Measurements from ENCODE around the gene GLA. TPM values are rescaled to one million over a fixed set of nuclear protein-coding genes. Genes with fewer than 3 reads are reported as not detected.

Gene GLA
- total and polyA plus RNA-seq, 8 donors: 6.4 to 25.6 (median 17.6) TPM; not detected in 1

- Histone ChIP-seq H3K4me1 (peaks cover 0 to 13% (median 3%) of the 10 kb centered on the region in 4 donors), H3K27me3 (no peaks in the 10 kb centered on the region), H3K4me3 (peak overlapping the region; percentile 46 to 60 (median 58)), H3K27ac (peak overlapping the region in 3 of 5 donors; percentile 74 to 84 (median 77)), H3K36me3 (peaks cover 0 to 22% (median 7%) of the 10 kb centered on the region in 4 donors), H3K9me3 (no peaks in the 10 kb centered on the region)
- 17 to 59% (median 30%) methylated on average over 6 of the region's 6 CpGs for WGBS, 5 donors
- DNase-seq: no peak
- no peak for TF ChIP-seq EP300 (IDR thresholded peaks at IDR 0.05)
- no peak for TF ChIP-seq CTCF (IDR thresholded peaks at IDR 0.05)
- TF ChIP-seq POLR2AphosphoS5 (IDR thresholded peaks at IDR 0.05): no peak
- TF ChIP-seq POLR2A (IDR thresholded peaks at IDR 0.05): no peak
- intact Hi-C loops (cut with DNase I; ENCODE audit: low total_unique reads): no loop called here
Measured at GRCh38 chrX:101391831-101392230, 15.9 kb downstream of the GLA start.

DNA sequence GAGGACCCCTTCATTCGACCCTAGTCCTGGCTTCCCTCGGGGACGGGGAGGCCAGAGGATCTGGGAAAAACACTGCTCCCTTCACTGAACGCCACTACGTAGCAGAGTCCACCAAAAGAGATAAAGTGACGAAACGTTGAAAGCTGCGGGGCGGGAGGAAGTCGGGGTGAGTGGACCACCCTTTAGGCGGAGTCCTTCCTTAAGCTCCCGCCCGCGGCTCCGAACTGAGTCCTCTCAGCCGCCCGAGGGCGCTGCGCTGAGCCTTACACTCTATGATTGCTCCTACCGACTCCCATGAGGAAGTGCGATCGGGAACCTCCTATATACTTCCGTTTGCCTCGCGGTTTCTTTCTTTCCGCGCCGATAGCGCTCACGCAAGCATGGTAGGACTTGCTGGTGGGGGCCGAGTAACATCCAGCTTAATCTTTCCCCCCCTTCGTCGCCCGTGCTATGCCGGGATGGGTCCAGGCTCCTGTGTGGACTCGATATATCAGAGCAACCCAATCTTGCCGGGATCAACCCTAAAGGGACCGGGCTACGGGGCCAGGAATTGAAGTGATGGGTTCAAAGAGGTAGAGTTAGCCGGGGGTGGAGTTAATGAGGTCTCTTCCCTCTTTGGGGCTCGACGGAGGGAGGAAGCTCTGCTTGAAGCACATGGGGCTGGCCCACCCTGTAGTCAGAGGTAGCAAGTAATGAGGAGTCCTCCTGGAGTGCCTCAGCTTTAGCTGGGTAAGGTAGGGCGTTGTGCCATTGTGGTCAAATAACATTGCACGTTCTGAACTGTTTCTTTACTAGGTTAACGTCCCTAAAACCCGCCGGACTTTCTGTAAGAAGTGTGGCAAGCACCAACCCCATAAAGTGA is 16.8 kb downstream of the GLA start, which contains the start of gene RPL36A:
TSS of gene RPL36A (plus strand) at position 348 of the 862 bp plus-strand sequence. CDS start at position 381, 33 bp downstream.
- intact Hi-C loops (cut with DNase I; ENCODE audit: low total_unique reads): no loop called here
- 0 to 40% (median 4%) methylated on average over 37 to 47 of the region's 47 CpGs for WGBS, 5 donors
- peaks cover 0 to 18% (median 6%) of the 10 kb centered on the region in 4 donors for H3K36me3 ChIP-seq
- H3K27ac ChIP-seq: peak within 1 kb of the TSS; percentile 6 to 84 (median 77)
- peak within 1 kb of the TSS; percentile 46 to 60 (median 58) for H3K4me3 ChIP-seq
- peaks cover 0 to 13% (median 3%) of the 10 kb centered on the region in 4 donors for H3K4me1 ChIP-seq
- DNase-seq: peak; percentile 89 to 96
- no peaks in the 10 kb centered on the region for H3K9me3 ChIP-seq
- H3K27me3 ChIP-seq: no peaks in the 10 kb centered on the region
- TF ChIP-seq POLR2AphosphoS5 (IDR thresholded peaks at IDR 0.05): peak; percentile 87 to 98 (median 97)
- peak in 5 of 7 experiments; percentile 33 to 61 (median 55) for TF ChIP-seq CTCF (IDR thresholded peaks at IDR 0.05)
- no peak for TF ChIP-seq EP300 (IDR thresholded peaks at IDR 0.05)
- peak in 2 of 4 donors; percentile 42 to 51 for TF ChIP-seq POLR2A (IDR thresholded peaks at IDR 0.05)

GRCh38 chrX:101388604-101389003 is 19.1 kb downstream of the GLA start:
- intact Hi-C loops (cut with DNase I; ENCODE audit: low total_unique reads): no loop called here
- Histone ChIP-seq H3K27me3 (no peaks in the 10 kb centered on the region), H3K4me3 (no peak overlapping the region), H3K9me3 (no peaks in the 10 kb centered on the region), H3K4me1 (peaks cover 0 to 13% (median 3%) of the 10 kb centered on the region in 4 donors), H3K36me3 (peaks cover 0 to 7% (median 0%) of the 10 kb centered on the region in 4 donors), H3K27ac (no peak overlapping the region)
- DNase-seq: no peak
- TF ChIP-seq POLR2A (IDR thresholded peaks at IDR 0.05): no peak
- TF ChIP-seq CTCF (IDR thresholded peaks at IDR 0.05): no peak
- TF ChIP-seq EP300 (IDR thresholded peaks at IDR 0.05): no peak
- no peak for TF ChIP-seq POLR2AphosphoS5 (IDR thresholded peaks at IDR 0.05)
- WGBS, 5 donors: 82 to 93% (median 85%) methylated on average over 3 of the region's 3 CpGs

DNA sequence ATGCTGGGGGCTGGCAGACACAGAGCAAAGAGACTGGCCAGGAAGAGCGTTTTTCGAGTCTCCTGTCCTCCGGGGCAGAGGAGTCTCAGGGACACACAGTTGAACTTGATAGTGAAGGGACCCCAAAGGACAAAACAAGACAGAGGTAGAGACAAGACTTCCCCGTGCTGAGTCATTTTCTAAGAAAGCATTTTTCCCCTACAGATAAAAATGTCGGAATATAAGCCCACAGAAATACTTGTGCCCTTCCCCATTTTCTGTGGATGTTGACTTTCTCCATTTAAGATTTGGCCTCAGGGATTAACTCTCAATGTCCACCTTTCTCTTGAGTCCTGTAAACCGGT is 21.2 kb downstream of the GLA start:
- H3K9me3 ChIP-seq: no peaks in the 10 kb centered on the region
- peak overlapping the region in 1 of 5 donors; percentile 46 for H3K27ac ChIP-seq
- TF ChIP-seq EP300 (IDR thresholded peaks at IDR 0.05) (no peak), POLR2A (IDR thresholded peaks at IDR 0.05) (no peak), CTCF (IDR thresholded peaks at IDR 0.05) (no peak), POLR2AphosphoS5 (IDR thresholded peaks at IDR 0.05) (no peak)
- no peaks in the 10 kb centered on the region for H3K4me1 ChIP-seq
- 62 to 78% (median 65%) methylated on average over 6 of the region's 6 CpGs for WGBS, 5 donors
- intact Hi-C loops (cut with DNase I; ENCODE audit: low total_unique reads): no loop called here
- no peak for DNase-seq
- H3K27me3 ChIP-seq: no peaks in the 10 kb centered on the region
- H3K4me3 ChIP-seq: no peak overlapping the region
- H3K36me3 ChIP-seq: no peaks in the 10 kb centered on the region

Measured in stomach (tissue), 9 donors.